Fibroblast of gingiva (primary cell): ENCODE data around the gene OSCAR.
A peak's percentile ranks its signal among the peaks of the same experiment; 100 is the strongest.
"Not testable (repeated sequence)": the region's sequence is repeated elsewhere in the genome, so short reads cannot be mapped to it uniquely, and the experiment has no call there.

ENCODE experiments used
- DNase-seq: peaks from one replicate; pipeline ENCODE4 v3.0.0-alpha.2; 2011; ENCODE audit warnings: low read depth

Gene OSCAR

GRCh38 chr19:54125713-54126112 is 25.1 kb upstream of the OSCAR start:
- DNase-seq, result no peak

- DNase-seq, result no peak
Measured at GRCh38 chr19:54124393-54124792, 23.8 kb upstream of the OSCAR start.

GRCh38 chr19:54123682-54124081 is 23.1 kb upstream of the OSCAR start:
- no peak for DNase-seq

GRCh38 chr19:54121259-54121658 is 20.7 kb upstream of the OSCAR start:
- DNase-seq, result no peak

GRCh38 chr19:54115109-54116063 is 14.8 kb upstream of the OSCAR start, which contains the start of the genes PRPF31 and TFPT:
Gene PRPF31 (plus strand): TSS chr19:54115754. CDS start chr19:54118279, 2,525 bp downstream.
Gene TFPT (minus strand): TSS chr19:54115657. CDS start chr19:54115269, 388 bp downstream.
- peak; percentile 97 for DNase-seq

GRCh38 chr19:54114340-54115108 is 13.9 kb upstream of the OSCAR start:
- peak; percentile 15 for DNase-seq

GRCh38 chr19:54109651-54110050 is 9.0 kb upstream of the OSCAR start:
- no peak for DNase-seq

- no peak for DNase-seq
Measured at GRCh38 chr19:54108496-54108895, 7.9 kb upstream of the OSCAR start.

GRCh38 chr19:54107876-54108490 is 7.4 kb upstream of the OSCAR start:
- DNase-seq, result no peak

GRCh38 chr19:54106716-54107115 is 6.1 kb upstream of the OSCAR start:
- no peak for DNase-seq

- DNase-seq, result no peak
Measured at GRCh38 chr19:54105796-54106195, 5.2 kb upstream of the OSCAR start.

GRCh38 chr19:54104998-54105715 is 4.6 kb upstream of the OSCAR start:
- DNase-seq, result no peak

- DNase-seq, result peak; percentile 98
Measured at GRCh38 chr19:54102421-54103169, 2.0 kb upstream of the OSCAR start, which contains the start of gene NDUFA3. Gene NDUFA3 (plus strand): TSS chr19:54102855. CDS start chr19:54102879, 24 bp downstream.

- DNase-seq, result not testable (repeated sequence)
Measured at GRCh38 chr19:54099903-54100255, 724 bp downstream of the OSCAR start.

GRCh38 chr19:54099190-54099902 is 1.3 kb downstream of the OSCAR start:
- no peak for DNase-seq

- peak; percentile 58 for DNase-seq
Measured at GRCh38 chr19:54096617-54097106, 3.9 kb downstream of the OSCAR start.

- peak; percentile 41 for DNase-seq
Measured at GRCh38 chr19:54095859-54096616, 4.6 kb downstream of the OSCAR start.

GRCh38 chr19:54095136-54095858 is 5.3 kb downstream of the OSCAR start:
- DNase-seq, result no peak
